Adipocyte (in vitro differentiated cells): ENCODE measurements around the gene DIS3L.
"Not testable (repeated sequence)": the region's sequence is repeated elsewhere in the genome, so short reads cannot be mapped to it uniquely, and the experiment has no call there.

Source experiments
- DNase-seq: peaks from one replicate; pipeline ENCODE4 v3.0.0-alpha.2; 2015; ENCODE audit warnings: low read depth
- H3K27me3 ChIP-seq: replicated peaks from 2 replicates; pipeline ENCODE4 v1.7.0; 2013; ENCODE audit warnings: mild to moderate bottlenecking, low read length, moderate library complexity; ENCODE audit not compliant: control insufficient read depth, insufficient read depth
- H3K36me3 ChIP-seq: 2 replicates; pipeline ENCODE4 v1.7.0; 2013; ENCODE audit warnings: low read length, mild to moderate bottlenecking, moderate library complexity; ENCODE audit not compliant: control insufficient read depth, insufficient read depth, severe bottlenecking
- H3K4me1 ChIP-seq: 2 replicates; pipeline ENCODE4 v1.7.0; 2013; ENCODE audit warnings: mild to moderate bottlenecking, low read length, moderate library complexity; ENCODE audit not compliant: control insufficient read depth, insufficient read depth
- H3K4me3 ChIP-seq: 2 replicates; pipeline ENCODE4 v1.7.0; 2013; ENCODE audit warnings: mild to moderate bottlenecking, low read length, moderate library complexity
- H3K9ac ChIP-seq: 2 replicates; pipeline ENCODE4 v1.7.0; 2013; ENCODE audit warnings: mild to moderate bottlenecking, low read length, moderate library complexity
- H3K9me3 ChIP-seq: 2 replicates; pipeline ENCODE4 v1.7.0; 2013; ENCODE audit warnings: mild to moderate bottlenecking, low read length, moderate library complexity; ENCODE audit not compliant: control insufficient read depth

The DIS3L gene

GRCh38 chr15:66254951-66255676 lies 38.3 kb upstream of the DIS3L start:
- Histone ChIP-seq H3K36me3 (no peaks in the 10 kb centered on the region), H3K4me1 (peaks cover 9% of the 10 kb centered on the region), H3K4me3 (no peak overlapping the region), H3K9me3 (no peaks in the 10 kb centered on the region), H3K9ac (no peak overlapping the region), H3K27me3 (peaks cover 71% of the 10 kb centered on the region)
- DNase-seq = no peak

- peaks cover 9% of the 10 kb centered on the region for H3K4me1 ChIP-seq
- peaks cover 70% of the 10 kb centered on the region for H3K27me3 ChIP-seq
Measured at GRCh38 chr15:66256692-66257091, 36.7 kb upstream of the DIS3L start.

GRCh38 chr15:66261056-66261455 lies 32.3 kb upstream of the DIS3L start:
- no peak overlapping the region for H3K4me3 ChIP-seq
- peaks cover 4% of the 10 kb centered on the region for H3K9me3 ChIP-seq
- H3K9ac ChIP-seq = no peak overlapping the region
- peaks cover 55% of the 10 kb centered on the region for H3K27me3 ChIP-seq
- no peak for DNase-seq
- H3K4me1 ChIP-seq = no peaks in the 10 kb centered on the region
- no peaks in the 10 kb centered on the region for H3K36me3 ChIP-seq

More at GRCh38 chr15:66256692-66257091, 36.7 kb upstream of the DIS3L start:
- no peak for DNase-seq
- H3K4me3 ChIP-seq = no peak overlapping the region
- no peaks in the 10 kb centered on the region for H3K9me3 ChIP-seq
- H3K36me3 ChIP-seq = no peaks in the 10 kb centered on the region
- no peak overlapping the region for H3K9ac ChIP-seq

- not testable (repeated sequence) for H3K9ac ChIP-seq, H3K9me3 ChIP-seq, H3K36me3 ChIP-seq, H3K4me1 ChIP-seq, DNase-seq, H3K4me3 ChIP-seq
- peaks cover 38% of the 10 kb centered on the region for H3K27me3 ChIP-seq
Measured at GRCh38 chr15:66262837-66263236, 30.5 kb upstream of the DIS3L start.

- peaks cover 4% of the 10 kb centered on the region for H3K9me3 ChIP-seq
- peaks cover 9% of the 10 kb centered on the region for H3K4me1 ChIP-seq
- no peak overlapping the region for H3K4me3 ChIP-seq
- H3K9ac ChIP-seq = no peak overlapping the region
- no peaks in the 10 kb centered on the region for H3K36me3 ChIP-seq
- no peak for DNase-seq
- peaks cover 32% of the 10 kb centered on the region for H3K27me3 ChIP-seq
Measured at GRCh38 chr15:66264859-66265513, 28.4 kb upstream of the DIS3L start.

- peak; percentile 13 for DNase-seq
- peaks cover 9% of the 10 kb centered on the region for H3K4me1 ChIP-seq
- no peaks in the 10 kb centered on the region for H3K9me3 ChIP-seq
- no peak overlapping the region for H3K4me3 ChIP-seq
- H3K9ac ChIP-seq = no peak overlapping the region
- H3K36me3 ChIP-seq = no peaks in the 10 kb centered on the region
- H3K27me3 ChIP-seq = peaks cover 7% of the 10 kb centered on the region
Measured at GRCh38 chr15:66269326-66270090, 23.9 kb upstream of the DIS3L start.

GRCh38 chr15:66270932-66271331 lies 22.4 kb upstream of the DIS3L start:
- Histone ChIP-seq H3K36me3 (no peaks in the 10 kb centered on the region), H3K4me1 (peaks cover 9% of the 10 kb centered on the region), H3K9me3 (peaks cover 7% of the 10 kb centered on the region), H3K4me3 (no peak overlapping the region), H3K9ac (no peak overlapping the region), H3K27me3 (peaks cover 13% of the 10 kb centered on the region)
- DNase-seq = no peak

- H3K4me3 ChIP-seq = no peak overlapping the region
- H3K27me3 ChIP-seq = peaks cover 40% of the 10 kb centered on the region
- no peaks in the 10 kb centered on the region for H3K36me3 ChIP-seq
- peaks cover 7% of the 10 kb centered on the region for H3K9me3 ChIP-seq
- H3K4me1 ChIP-seq = no peaks in the 10 kb centered on the region
- DNase-seq = no peak
- no peak overlapping the region for H3K9ac ChIP-seq
Measured at GRCh38 chr15:66275352-66275751, 18.0 kb upstream of the DIS3L start.

GRCh38 chr15:66276546-66276945 lies 16.8 kb upstream of the DIS3L start:
- peaks cover 3% of the 10 kb centered on the region for H3K4me1 ChIP-seq

GRCh38 chr15:66278056-66278455 lies 15.3 kb upstream of the DIS3L start:
- Histone ChIP-seq H3K4me3 (no peak overlapping the region), H3K36me3 (no peaks in the 10 kb centered on the region), H3K4me1 (peaks cover 3% of the 10 kb centered on the region), H3K9ac (no peak overlapping the region), H3K9me3 (peaks cover 7% of the 10 kb centered on the region), H3K27me3 (peaks cover 36% of the 10 kb centered on the region)
- no peak for DNase-seq

More at GRCh38 chr15:66276546-66276945, 16.8 kb upstream of the DIS3L start:
- Histone ChIP-seq H3K4me3 (no peak overlapping the region), H3K9ac (no peak overlapping the region), H3K27me3 (peaks cover 34% of the 10 kb centered on the region), H3K9me3 (peaks cover 7% of the 10 kb centered on the region), H3K36me3 (no peaks in the 10 kb centered on the region)
- DNase-seq = no peak

- Histone ChIP-seq H3K4me3 (no peak overlapping the region), H3K9ac (no peak overlapping the region), H3K9me3 (peaks cover 7% of the 10 kb centered on the region), H3K27me3 (peaks cover 36% of the 10 kb centered on the region), H3K36me3 (no peaks in the 10 kb centered on the region), H3K4me1 (peaks cover 3% of the 10 kb centered on the region)
- DNase-seq = no peak
Measured at GRCh38 chr15:66278671-66279070, 14.7 kb upstream of the DIS3L start.
